Loucy (cell line): Measurements from ENCODE around the gene CTAGE15.
"Not testable (repeated sequence)": the region's sequence is repeated elsewhere in the genome, so short reads cannot be mapped to it uniquely, and the experiment has no call there.

Experiments used
- H2AFZ ChIP-seq: fragments of 200-600 bp; sonication (generic); 2 replicates; pipeline ENCODE4 v1.6.0; 2016; ENCODE audit warnings: antibody characterized with exemption, mild to moderate bottlenecking, low read length, moderate library complexity
- H3F3A ChIP-seq: fragments of 200-600 bp; 2 replicates; pipeline ENCODE4 v1.6.0; 2016; ENCODE audit warnings: antibody characterized with exemption, low read depth, mild to moderate bottlenecking
- H3K27me3 ChIP-seq: fragments of 200-600 bp; sonication (generic); 2 replicates; pipeline ENCODE4 v1.6.1; 2014; ENCODE audit warnings: low read length, mild to moderate bottlenecking; ENCODE audit not compliant: insufficient read depth, poor library complexity, severe bottlenecking
- H3K36me3 ChIP-seq: fragments of 200-600 bp; sonication (generic); 2 replicates; pipeline ENCODE4 v1.6.1; 2016; ENCODE audit warnings: low read length; ENCODE audit not compliant: insufficient read depth
- H3K4me1 ChIP-seq: fragments of 200-600 bp; sonication (generic); 2 replicates; pipeline ENCODE4 v1.5.1; 2014; ENCODE audit warnings: low read length, mild to moderate bottlenecking; ENCODE audit not compliant: insufficient read depth, poor library complexity, severe bottlenecking
- H3K4me2 ChIP-seq: fragments of 200-600 bp; sonication (generic); 2 replicates; pipeline ENCODE4 v1.6.0; 2014; ENCODE audit warnings: antibody characterized with exemption, low read length, low read depth, mild to moderate bottlenecking; ENCODE audit not compliant: poor library complexity, severe bottlenecking
- H3K4me3 ChIP-seq: fragments of 200-600 bp; sonication (generic); 2 replicates; pipeline ENCODE4 v1.5.1; 2014; ENCODE audit warnings: low read length, mild to moderate bottlenecking, mixed read lengths; ENCODE audit not compliant: poor library complexity, severe bottlenecking
- H3K79me2 ChIP-seq: fragments of 200-600 bp; sonication (generic); 2 replicates; pipeline ENCODE4 v1.6.1; 2014; ENCODE audit warnings: low read length; ENCODE audit not compliant: insufficient read depth
- H3K9ac ChIP-seq: fragments of 200-600 bp; sonication (generic); 2 replicates; pipeline ENCODE4 v1.6.0; 2014; ENCODE audit warnings: mild to moderate bottlenecking, low read depth, low read length, moderate library complexity; ENCODE audit not compliant: poor library complexity, severe bottlenecking
- H3K9me2 ChIP-seq: fragments of 200-600 bp; sonication (generic); replicated peaks from 2 replicates; pipeline ENCODE4 v1.6.1; 2016; ENCODE audit warnings: low read depth, low read length, mixed read lengths
- H3K9me3 ChIP-seq: fragments of 200-600 bp; sonication (generic); 2 replicates; pipeline ENCODE4 v1.6.1; 2014; ENCODE audit warnings: mild to moderate bottlenecking, antibody characterized with exemption, low read length, low read depth; ENCODE audit not compliant: insufficient read depth
- H4K20me1 ChIP-seq: fragments of 200-600 bp; sonication (generic); 2 replicates; pipeline ENCODE4 v1.6.0; 2014; ENCODE audit warnings: antibody characterized with exemption, low read length, mild to moderate bottlenecking; ENCODE audit not compliant: insufficient read depth, poor library complexity, severe bottlenecking

CTAGE15 gene

GRCh38 chr7:143555968-143556367 is 15.6 kb upstream of the CTAGE15 start:
- not testable (repeated sequence) for H3K9me2 ChIP-seq, H3K4me2 ChIP-seq, H3K9ac ChIP-seq, H3K9me3 ChIP-seq, H3K27me3 ChIP-seq, H3K4me3 ChIP-seq, H3K36me3 ChIP-seq, H3K4me1 ChIP-seq, H4K20me1 ChIP-seq, H3K79me2 ChIP-seq, H3F3A ChIP-seq, H2AFZ ChIP-seq

- H2AFZ ChIP-seq, H3K79me2 ChIP-seq, H3K4me2 ChIP-seq, H3K27me3 ChIP-seq, H3K36me3 ChIP-seq, H3K9me2 ChIP-seq, H3K4me3 ChIP-seq, H4K20me1 ChIP-seq, H3K4me1 ChIP-seq, H3K9ac ChIP-seq, H3K9me3 ChIP-seq, H3F3A ChIP-seq: not testable (repeated sequence)
Measured at GRCh38 chr7:143563306-143563705, 8.3 kb upstream of the CTAGE15 start.

- not testable (repeated sequence) for H3K9me2 ChIP-seq, H3K4me1 ChIP-seq, H3K36me3 ChIP-seq, H3F3A ChIP-seq, H3K79me2 ChIP-seq, H3K9me3 ChIP-seq, H2AFZ ChIP-seq, H3K4me2 ChIP-seq, H3K27me3 ChIP-seq, H3K4me3 ChIP-seq, H4K20me1 ChIP-seq, H3K9ac ChIP-seq
Measured at GRCh38 chr7:143566001-143566400, 5.6 kb upstream of the CTAGE15 start.

GRCh38 chr7:143588183-143588582 is 16.6 kb downstream of the CTAGE15 start:
- not testable (repeated sequence) for H3K4me2 ChIP-seq, H3K9ac ChIP-seq, H3K9me2 ChIP-seq, H3K27me3 ChIP-seq, H3K4me1 ChIP-seq, H3K9me3 ChIP-seq, H2AFZ ChIP-seq, H3F3A ChIP-seq, H3K79me2 ChIP-seq, H3K4me3 ChIP-seq, H4K20me1 ChIP-seq, H3K36me3 ChIP-seq

- not testable (repeated sequence) for H3K4me3 ChIP-seq, H4K20me1 ChIP-seq, H2AFZ ChIP-seq, H3K36me3 ChIP-seq, H3K9me2 ChIP-seq, H3K4me2 ChIP-seq, H3K9ac ChIP-seq, H3F3A ChIP-seq, H3K27me3 ChIP-seq, H3K79me2 ChIP-seq, H3K4me1 ChIP-seq, H3K9me3 ChIP-seq
Measured at GRCh38 chr7:143589897-143590296, 18.3 kb downstream of the CTAGE15 start.

- H4K20me1 ChIP-seq = not testable (repeated sequence)
Measured at GRCh38 chr7:143598086-143598485, 26.5 kb downstream of the CTAGE15 start.

GRCh38 chr7:143603549-143603948 is 31.9 kb downstream of the CTAGE15 start:
- not testable (repeated sequence) for H3F3A ChIP-seq, H3K9me2 ChIP-seq

More at GRCh38 chr7:143598086-143598485, 26.5 kb downstream of the CTAGE15 start:
- not testable (repeated sequence) for H2AFZ ChIP-seq, H3K9ac ChIP-seq, H3K4me2 ChIP-seq, H3K79me2 ChIP-seq, H3K27me3 ChIP-seq, H3K9me3 ChIP-seq, H3K4me3 ChIP-seq, H3F3A ChIP-seq, H3K36me3 ChIP-seq, H3K9me2 ChIP-seq, H3K4me1 ChIP-seq

GRCh38 chr7:143606088-143606487 is 34.5 kb downstream of the CTAGE15 start:
- not testable (repeated sequence) for H3K4me2 ChIP-seq, H2AFZ ChIP-seq

More at GRCh38 chr7:143603549-143603948, 31.9 kb downstream of the CTAGE15 start:
- not testable (repeated sequence) for H3K27me3 ChIP-seq, H3K4me1 ChIP-seq, H3K9ac ChIP-seq, H3K36me3 ChIP-seq, H4K20me1 ChIP-seq, H3K9me3 ChIP-seq, H3K79me2 ChIP-seq, H3K4me2 ChIP-seq, H3K4me3 ChIP-seq, H2AFZ ChIP-seq

More at GRCh38 chr7:143606088-143606487, 34.5 kb downstream of the CTAGE15 start:
- not testable (repeated sequence) for H4K20me1 ChIP-seq, H3K27me3 ChIP-seq, H3F3A ChIP-seq, H3K9me3 ChIP-seq, H3K36me3 ChIP-seq, H3K9ac ChIP-seq, H3K4me3 ChIP-seq, H3K4me1 ChIP-seq, H3K9me2 ChIP-seq, H3K79me2 ChIP-seq
